Measurements from ENCODE around the gene MEOX1.

DNA sequence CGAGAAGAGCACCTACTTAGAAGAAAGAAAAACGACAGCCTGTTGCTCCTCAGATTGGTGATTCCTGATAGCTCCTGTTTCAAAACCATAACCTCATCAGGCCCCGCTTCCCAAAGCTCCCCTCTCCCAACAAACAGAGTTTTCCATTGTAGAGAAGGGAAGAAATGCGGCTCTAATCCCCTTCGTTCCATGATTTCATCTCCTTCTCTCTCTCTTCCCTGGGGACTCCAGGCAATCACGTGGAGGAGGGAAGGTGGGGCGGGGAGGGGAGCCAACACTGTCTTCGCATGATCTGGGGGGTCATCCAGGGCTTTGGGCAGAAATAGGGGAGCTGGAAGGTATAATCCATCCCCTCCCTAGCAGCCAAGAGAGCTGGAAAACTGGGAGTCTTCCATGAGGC is 43.4 kb downstream of the MEOX1 start:
- TF ChIP-seq CTCF (IDR thresholded peaks at IDR 0.05) (no peak), POLR2A (IDR thresholded peaks at IDR 0.05) (no peak)

All from Peyer's patch (tissue), 4 donors.